GM19043 (cell line): Measurements from ENCODE around the gene PHF13.
"Not testable (repeated sequence)": the region's sequence is repeated elsewhere in the genome, so short reads cannot be mapped to it uniquely, and the experiment has no call there.

Experiments
- ATAC-seq: cut with Tn5 transposase; IDR thresholded peaks from one replicate; pipeline ENCODE4 v1.9.1; 2021; ENCODE audit warnings: low read depth; ENCODE audit not compliant: unreplicated experiment

Gene PHF13

GRCh38 chr1:6586404-6586816 is 27.1 kb upstream of the PHF13 start:
- no peak for ATAC-seq

- no peak for ATAC-seq
These were observed 26.1 kb upstream of the PHF13 start for GRCh38 chr1:6587261-6588005.

- no peak for ATAC-seq
These were observed 25.2 kb upstream of the PHF13 start for GRCh38 chr1:6588128-6588892.

GRCh38 chr1:6588893-6589520 is 24.5 kb upstream of the PHF13 start:
- no peak for ATAC-seq

GRCh38 chr1:6590046-6590445 is 23.5 kb upstream of the PHF13 start:
- no peak for ATAC-seq

GRCh38 chr1:6591222-6591621 is 22.3 kb upstream of the PHF13 start:
- ATAC-seq: no peak

GRCh38 chr1:6591644-6592043 is 21.9 kb upstream of the PHF13 start:
- no peak for ATAC-seq

- ATAC-seq: no peak
These were observed 21.1 kb upstream of the PHF13 start for GRCh38 chr1:6592441-6592840.

GRCh38 chr1:6592865-6593593 is 20.5 kb upstream of the PHF13 start:
- no peak for ATAC-seq

- no peak for ATAC-seq
These were observed 19.7 kb upstream of the PHF13 start for GRCh38 chr1:6593810-6594209.

GRCh38 chr1:6594977-6595740 is 18.4 kb upstream of the PHF13 start:
- no peak for ATAC-seq

GRCh38 chr1:6596351-6596750 is 17.2 kb upstream of the PHF13 start:
- no peak for ATAC-seq

- no peak for ATAC-seq
These were observed 16.4 kb upstream of the PHF13 start for GRCh38 chr1:6596886-6597776.

- ATAC-seq: no peak
These were observed 15.8 kb upstream of the PHF13 start for GRCh38 chr1:6597777-6598131.

GRCh38 chr1:6599141-6599975 is 14.2 kb upstream of the PHF13 start:
- no peak for ATAC-seq

GRCh38 chr1:6599991-6600390 is 13.5 kb upstream of the PHF13 start:
- not testable (repeated sequence) for ATAC-seq

- no peak for ATAC-seq
These were observed 13.0 kb upstream of the PHF13 start for GRCh38 chr1:6600410-6601048.
